Stimulated activated naive CD8-positive, alpha-beta T cell treated with anti-CD3 and anti-CD28 coated beads, Interleukin-15, amount 100 ng/mL, for 72 hours (primary cell): ENCODE data around the gene AP2M1.
"Not testable (repeated sequence)": the region's sequence is repeated elsewhere in the genome, so short reads cannot be mapped to it uniquely, and the experiment has no call there.

Experiments used
- ATAC-seq: fragments of 150-1000 bp; cut with Tn5 transposase; 2 replicates; pipeline ENCODE4 v1.10.0; 2021; ENCODE audit warnings: mild to moderate bottlenecking, moderate library complexity
- DNase-seq, 2 donors: peaks; one replicate each; pipeline ENCODE4 v3.0.0; 2021 to 2022
- H3K27ac Mint-ChIP-seq, 2 donors: one replicate each; pipeline ENCODE4 v1.8.0; 2022; ENCODE audit warnings: mild to moderate bottlenecking in 2 of 2, mixed read lengths in 2 of 2, moderate library complexity in 2 of 2
- H3K27me3 Mint-ChIP-seq: one replicate; pipeline ENCODE4 v1.8.0; 2022; ENCODE audit warnings: mixed read lengths
- H3K4me1 Mint-ChIP-seq: one replicate; pipeline ENCODE4 v1.8.0; 2022; ENCODE audit warnings: mild to moderate bottlenecking, mixed read lengths
- H3K4me3 Mint-ChIP-seq, 2 donors: one replicate each; pipeline ENCODE4 v1.8.0; 2022; ENCODE audit warnings: mild to moderate bottlenecking in 2 of 2, mixed read lengths in 2 of 2, moderate library complexity in 1 of 2
- H3K9me3 Mint-ChIP-seq, 2 donors: one replicate each; pipeline ENCODE4 v1.8.0; 2022; ENCODE audit warnings: mixed read lengths in 2 of 2

The AP2M1 gene

DNA sequence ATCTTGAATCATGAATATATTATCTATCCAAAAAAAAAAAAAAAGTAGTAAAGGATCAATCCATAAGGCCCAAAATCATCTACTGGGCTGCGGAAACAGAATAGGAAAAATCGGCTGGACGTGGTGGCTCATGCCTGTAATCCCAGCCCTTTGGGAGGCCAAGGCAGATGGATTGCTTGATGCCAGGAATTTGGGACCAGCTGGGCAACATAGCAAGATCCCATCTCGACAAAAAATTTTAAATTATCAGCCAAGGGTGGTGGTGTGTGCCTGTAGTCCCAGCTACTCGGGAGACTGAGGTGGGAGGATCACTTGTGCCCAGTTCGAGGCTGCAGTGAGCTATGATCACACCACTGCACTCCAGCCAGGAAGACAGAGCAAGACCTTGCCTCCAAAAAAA, 25.5 kb upstream of the AP2M1 start:
- no peak for ATAC-seq
- Mint-ChIP-seq H3K9me3 (no peaks in the 10 kb centered on the region), H3K27ac (no peak overlapping the region), H3K27me3 (no peaks in the 10 kb centered on the region), H3K4me3 (no peak overlapping the region), H3K4me1 (no peaks in the 10 kb centered on the region)
- no peak for DNase-seq

DNA sequence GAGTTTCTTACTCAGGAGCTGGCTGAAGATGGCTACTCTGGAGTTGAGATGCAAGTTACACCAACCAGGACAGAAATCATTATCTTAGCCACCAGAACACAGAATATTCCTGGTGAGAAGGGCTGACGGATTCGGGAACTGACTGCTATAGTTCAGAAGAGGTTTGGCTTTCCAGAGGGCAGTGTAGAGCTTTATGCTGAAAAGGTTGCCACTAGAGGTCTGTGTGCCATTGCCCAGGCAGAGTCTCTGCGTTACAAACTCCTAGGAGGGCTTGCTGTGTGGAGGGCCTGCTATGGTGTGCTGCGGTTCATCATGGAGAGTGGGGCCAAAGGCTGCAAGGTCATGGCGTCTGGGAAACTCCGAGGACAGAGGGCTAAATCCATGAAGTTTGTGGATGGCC, 24.9 kb upstream of the AP2M1 start:
- H3K27ac Mint-ChIP-seq, DNase-seq, ATAC-seq, H3K9me3 Mint-ChIP-seq, H3K27me3 Mint-ChIP-seq, H3K4me1 Mint-ChIP-seq, H3K4me3 Mint-ChIP-seq: not testable (repeated sequence)

DNA sequence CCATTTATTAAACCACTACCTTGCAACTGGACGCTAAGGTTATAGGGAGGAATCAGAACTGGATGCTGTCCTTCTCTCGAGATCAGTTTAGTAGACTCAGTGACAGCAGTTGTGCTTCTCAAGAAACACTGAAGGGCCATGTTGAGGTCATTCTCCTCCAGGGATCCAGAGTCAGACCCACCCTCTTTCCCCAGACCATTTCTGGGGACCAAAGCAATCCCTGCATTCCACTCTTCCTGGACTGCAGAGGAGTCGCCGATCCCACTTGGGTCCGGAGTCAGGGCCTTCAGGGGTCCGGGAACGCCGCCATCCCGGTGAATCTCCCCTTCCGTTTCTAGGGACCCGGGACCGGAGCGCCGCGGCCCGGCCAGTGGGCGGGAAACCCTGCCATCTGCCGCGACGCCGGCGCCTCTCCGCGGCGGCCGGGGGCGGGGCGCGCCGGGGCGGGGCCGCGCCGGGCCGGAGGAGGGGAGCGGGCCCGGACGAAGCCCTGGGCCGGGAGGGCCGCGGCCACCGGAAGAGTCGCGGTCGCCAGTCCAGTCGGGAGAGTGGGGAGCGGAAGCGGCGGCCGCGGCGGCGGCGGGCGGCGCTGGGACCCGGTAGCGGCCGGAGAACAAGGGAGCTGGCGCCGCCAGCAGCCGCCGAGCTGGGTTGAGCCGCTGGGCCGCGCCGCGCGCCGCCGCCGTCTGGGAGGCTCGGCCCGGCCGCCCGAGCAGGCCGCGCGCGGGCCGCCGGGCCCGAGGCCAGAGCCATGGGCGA, 19.6 kb upstream of the AP2M1 start, which contains the start of gene DVL3:
TSS of gene DVL3 (plus strand) at position 493 of the 759 bp plus-strand sequence. CDS start at position 752, 259 bp downstream.
- H3K9me3 Mint-ChIP-seq, result no peaks in the 10 kb centered on the region
- DNase-seq, result peak; percentile 49 to 53
- H3K27ac Mint-ChIP-seq, result peak within 1 kb of the TSS; percentile 95 to 96
- peak within 1 kb of the TSS; percentile 90 to 99 for H3K4me3 Mint-ChIP-seq
- no peaks in the 10 kb centered on the region for H3K27me3 Mint-ChIP-seq
- peaks cover 22% of the 10 kb centered on the region for H3K4me1 Mint-ChIP-seq
- ATAC-seq, result peak; percentile 80

DNA sequence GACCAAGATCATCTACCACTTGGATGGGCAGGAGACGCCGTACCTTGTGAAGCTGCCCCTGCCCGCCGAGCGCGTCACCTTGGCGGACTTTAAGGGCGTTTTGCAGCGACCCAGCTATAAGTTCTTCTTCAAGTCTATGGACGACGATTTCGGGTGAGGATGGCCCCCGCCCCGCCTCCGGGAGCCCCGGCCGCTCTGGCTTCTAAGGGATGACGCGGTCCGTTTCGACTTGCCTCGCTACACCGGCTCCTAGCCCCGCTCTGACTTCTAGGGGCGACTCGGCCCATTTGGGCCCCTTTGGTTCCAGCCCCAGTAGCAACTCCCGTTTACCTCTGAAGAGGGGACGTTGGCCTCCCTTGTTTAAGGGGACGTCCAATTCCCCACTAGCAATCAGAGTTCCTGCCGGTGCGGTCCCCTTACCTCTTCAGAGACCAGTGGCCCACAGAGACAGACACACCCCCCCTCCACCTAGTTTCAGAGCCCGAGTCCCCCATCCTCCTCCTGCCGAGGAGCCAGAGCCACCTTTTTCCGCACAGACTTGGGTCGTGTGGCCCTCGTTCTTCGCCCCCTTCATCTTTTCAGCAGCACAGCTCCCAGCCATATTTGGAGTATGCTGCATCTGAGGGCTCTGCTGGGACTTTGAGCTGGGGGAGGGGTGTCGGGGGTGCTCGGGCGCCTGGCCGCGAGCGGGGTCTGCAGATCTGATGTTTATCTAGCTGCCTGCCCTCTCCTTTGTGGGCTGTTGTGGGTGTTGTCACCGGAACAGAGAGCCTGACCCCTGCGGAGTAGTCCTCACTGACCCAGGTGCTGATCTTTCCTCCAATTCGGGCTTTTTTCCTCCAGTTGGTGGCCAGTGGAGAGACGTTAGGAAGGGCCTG, 18.8 kb upstream of the AP2M1 start:
- H3K4me1 Mint-ChIP-seq, result peaks cover 30% of the 10 kb centered on the region
- no peaks in the 10 kb centered on the region for H3K27me3 Mint-ChIP-seq
- H3K4me3 Mint-ChIP-seq, result peak overlapping the region; percentile 90 to 99
- no peaks in the 10 kb centered on the region for H3K9me3 Mint-ChIP-seq
- peak; percentile 71 for ATAC-seq
- H3K27ac Mint-ChIP-seq, result peak overlapping the region; percentile 95 to 96
- peak; percentile 54 to 55 for DNase-seq

DNA sequence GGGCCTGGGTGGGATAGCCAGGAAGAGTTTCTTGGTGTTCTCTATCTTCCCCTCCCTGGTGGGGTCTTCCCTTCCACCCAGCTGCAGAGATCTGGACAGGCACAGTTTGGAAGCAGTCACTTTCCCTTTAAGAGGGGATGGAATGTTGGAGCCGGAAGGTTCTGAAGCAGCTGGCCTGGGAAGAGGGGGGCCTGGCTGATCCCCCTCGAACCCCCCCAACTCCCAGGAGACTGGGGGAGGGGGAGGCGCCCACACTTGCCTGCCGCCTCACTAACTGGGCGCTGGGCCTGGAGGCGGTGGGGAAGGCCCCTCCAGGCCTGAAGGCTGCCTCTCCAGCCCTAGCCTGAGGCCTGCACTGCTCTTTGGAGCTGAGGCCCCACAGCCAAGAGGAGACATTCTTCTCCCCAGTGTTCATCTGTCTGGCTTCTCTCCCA, 18.1 kb upstream of the AP2M1 start:
- DNase-seq, result no peak
- no peak for ATAC-seq
- peaks cover 35% of the 10 kb centered on the region for H3K4me1 Mint-ChIP-seq
- peak overlapping the region; percentile 90 to 99 for H3K4me3 Mint-ChIP-seq
- H3K27ac Mint-ChIP-seq, result peak overlapping the region; percentile 77 to 96
- no peaks in the 10 kb centered on the region for H3K9me3 Mint-ChIP-seq
- H3K27me3 Mint-ChIP-seq, result no peaks in the 10 kb centered on the region

DNA sequence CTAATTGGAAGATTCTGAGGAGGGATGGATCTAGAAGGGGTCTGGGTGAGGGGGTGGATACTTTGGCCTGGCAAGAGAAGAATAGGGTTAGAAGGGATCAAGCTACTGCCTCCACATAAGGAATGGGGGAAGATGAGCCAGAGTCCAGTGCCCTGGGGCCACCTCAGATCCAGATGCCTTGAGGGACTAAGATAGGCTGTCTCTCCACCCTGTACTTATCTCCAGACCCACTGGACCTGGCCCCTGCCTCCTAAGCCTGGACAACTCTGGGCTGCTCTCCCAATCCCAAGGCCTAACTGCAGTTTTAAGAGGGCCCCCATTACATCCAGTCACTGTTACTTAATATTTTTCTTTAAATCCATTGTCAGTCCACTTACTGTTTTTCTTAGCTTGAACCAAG, 17.4 kb upstream of the AP2M1 start:
- DNase-seq (no peak), ATAC-seq (no peak)
- H3K27ac Mint-ChIP-seq, result peak overlapping the region; percentile 34 to 77
- no peaks in the 10 kb centered on the region for H3K9me3 Mint-ChIP-seq
- peaks cover 37% of the 10 kb centered on the region for H3K4me1 Mint-ChIP-seq
- H3K4me3 Mint-ChIP-seq, result peak overlapping the region; percentile 90 to 99
- no peaks in the 10 kb centered on the region for H3K27me3 Mint-ChIP-seq

DNA sequence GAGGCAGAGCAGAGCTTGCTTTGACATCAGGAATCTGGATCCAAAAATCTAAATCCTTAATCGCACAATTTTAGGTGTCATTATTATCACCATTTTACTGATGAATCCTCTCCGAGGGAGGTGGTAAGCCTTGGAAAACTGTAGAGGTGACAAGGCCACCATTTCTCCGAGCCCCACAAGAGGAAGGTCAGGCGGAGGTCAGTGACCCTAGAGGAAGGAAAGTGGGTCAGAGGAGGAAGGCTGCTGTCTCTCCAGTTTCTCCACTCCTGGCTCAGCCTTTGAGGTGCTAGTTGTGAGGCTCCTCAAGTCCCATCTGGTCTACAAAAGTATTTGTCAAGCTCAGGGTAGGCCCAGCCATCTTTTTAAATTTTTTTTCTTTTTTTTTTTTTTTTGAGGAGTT, 16.3 kb upstream of the AP2M1 start:
- no peak for DNase-seq
- Mint-ChIP-seq H3K27me3 (no peaks in the 10 kb centered on the region), H3K4me1 (peaks cover 37% of the 10 kb centered on the region), H3K27ac (no peak overlapping the region), H3K9me3 (no peaks in the 10 kb centered on the region), H3K4me3 (no peak overlapping the region)
- ATAC-seq, result no peak

DNA sequence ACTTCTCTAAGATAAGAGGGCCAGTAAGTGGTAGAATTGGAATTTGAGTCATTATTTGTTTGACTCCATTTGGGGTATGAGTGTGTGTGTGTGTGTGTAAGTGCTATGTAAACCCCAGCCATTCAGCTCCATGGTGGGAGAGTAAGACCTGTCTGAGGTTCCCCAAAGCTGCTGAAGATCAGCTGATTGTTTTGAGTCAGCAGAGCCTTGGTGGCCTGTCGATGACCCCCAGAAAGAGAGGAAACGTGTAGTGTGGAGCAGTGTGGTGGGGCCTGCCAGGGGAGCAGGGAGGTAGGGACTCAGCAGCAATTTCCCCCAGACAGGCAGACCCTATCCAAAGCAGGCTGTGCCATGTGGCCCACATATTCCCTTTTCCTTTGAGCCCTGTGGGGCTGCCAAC, 14.2 kb upstream of the AP2M1 start:
- Mint-ChIP-seq H3K27me3 (no peaks in the 10 kb centered on the region), H3K9me3 (no peaks in the 10 kb centered on the region), H3K27ac (no peak overlapping the region), H3K4me1 (peaks cover 37% of the 10 kb centered on the region), H3K4me3 (no peak overlapping the region)
- no peak for ATAC-seq
- no peak for DNase-seq

DNA sequence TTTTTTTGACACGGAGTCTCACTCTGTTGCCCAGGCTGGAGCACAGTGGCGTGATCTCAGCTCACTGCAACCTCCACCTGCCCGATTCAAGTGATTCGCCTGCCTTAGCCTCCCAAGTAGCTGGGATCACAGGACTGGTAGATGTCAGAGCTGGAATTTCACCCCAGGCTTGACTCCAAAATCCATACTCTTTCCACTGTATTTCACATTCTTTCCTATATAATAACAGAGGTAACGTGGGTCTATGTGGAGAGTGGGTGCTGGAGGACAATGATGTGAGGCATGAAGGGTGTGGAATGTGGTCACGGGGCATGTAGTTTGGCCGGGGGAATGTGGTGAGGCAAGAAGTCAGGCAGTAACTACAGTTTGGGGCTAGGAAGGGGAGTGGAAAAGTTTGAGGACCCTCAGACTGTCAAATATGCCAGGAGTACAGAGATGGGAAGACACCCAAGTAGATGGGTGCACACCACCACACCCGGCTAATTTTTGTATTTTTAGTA, 12.0 kb upstream of the AP2M1 start:
- not testable (repeated sequence) for H3K27me3 Mint-ChIP-seq, ATAC-seq, H3K4me3 Mint-ChIP-seq, H3K9me3 Mint-ChIP-seq, H3K27ac Mint-ChIP-seq, DNase-seq
- peaks cover 26% of the 10 kb centered on the region for H3K4me1 Mint-ChIP-seq

DNA sequence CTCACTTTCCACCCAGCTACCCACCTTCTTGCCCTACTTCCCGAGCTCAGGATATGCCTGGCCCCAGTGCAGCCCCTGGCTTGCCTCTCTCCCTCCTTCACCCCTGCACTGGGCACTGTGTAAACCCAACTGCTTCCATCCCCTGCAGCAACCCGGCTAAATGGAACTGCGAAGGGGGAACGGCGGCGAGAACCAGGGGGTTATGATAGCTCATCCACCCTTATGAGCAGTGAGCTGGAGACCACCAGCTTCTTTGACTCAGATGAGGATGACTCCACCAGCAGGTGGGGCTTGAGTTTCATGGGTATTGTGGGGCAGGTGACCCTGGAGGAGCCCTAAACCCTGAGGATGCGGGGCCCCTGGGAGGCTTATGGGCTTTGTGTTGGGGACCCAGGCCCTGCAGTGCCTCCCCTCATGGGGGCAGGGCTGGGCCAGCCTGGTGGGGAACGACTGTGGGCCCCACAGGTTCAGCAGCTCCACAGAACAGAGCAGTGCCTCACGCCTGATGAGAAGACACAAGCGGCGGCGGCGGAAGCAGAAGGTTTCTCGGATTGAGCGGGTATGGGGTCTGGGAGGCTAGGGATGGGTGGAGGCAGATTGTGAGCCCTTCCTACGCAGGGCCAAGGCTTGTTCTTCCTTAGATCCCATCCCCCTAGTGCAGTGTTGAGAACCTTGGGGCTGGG, 9.9 kb upstream of the AP2M1 start:
- no peaks in the 10 kb centered on the region for H3K9me3 Mint-ChIP-seq
- H3K27me3 Mint-ChIP-seq, result no peaks in the 10 kb centered on the region
- no peak overlapping the region for H3K27ac Mint-ChIP-seq
- H3K4me1 Mint-ChIP-seq, result peaks cover 16% of the 10 kb centered on the region
- H3K4me3 Mint-ChIP-seq, result no peak overlapping the region
- DNase-seq (no peak), ATAC-seq (no peak)

DNA sequence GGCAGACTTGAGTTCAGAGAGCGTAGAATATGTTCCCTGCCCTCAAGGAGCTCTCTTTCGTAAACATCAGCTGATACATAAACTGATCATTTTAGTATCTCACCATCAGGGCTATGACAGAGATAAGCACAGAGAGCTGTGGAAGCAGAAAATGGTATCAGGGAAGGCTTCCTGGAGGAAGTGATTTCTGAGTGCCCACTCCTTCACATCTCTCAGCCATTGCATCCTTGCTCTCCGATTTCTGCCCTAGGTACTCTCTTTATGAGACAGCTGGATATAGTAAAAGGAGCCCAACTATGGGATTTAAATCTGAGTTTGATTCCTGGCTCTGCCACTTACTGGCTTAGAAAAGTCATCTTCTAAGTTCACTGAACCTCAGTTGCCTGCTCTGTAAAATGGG, 9.1 kb upstream of the AP2M1 start:
- Mint-ChIP-seq H3K4me3 (no peak overlapping the region), H3K27ac (no peak overlapping the region), H3K27me3 (no peaks in the 10 kb centered on the region), H3K4me1 (peaks cover 10% of the 10 kb centered on the region), H3K9me3 (no peaks in the 10 kb centered on the region)
- DNase-seq (no peak), ATAC-seq (no peak)

DNA sequence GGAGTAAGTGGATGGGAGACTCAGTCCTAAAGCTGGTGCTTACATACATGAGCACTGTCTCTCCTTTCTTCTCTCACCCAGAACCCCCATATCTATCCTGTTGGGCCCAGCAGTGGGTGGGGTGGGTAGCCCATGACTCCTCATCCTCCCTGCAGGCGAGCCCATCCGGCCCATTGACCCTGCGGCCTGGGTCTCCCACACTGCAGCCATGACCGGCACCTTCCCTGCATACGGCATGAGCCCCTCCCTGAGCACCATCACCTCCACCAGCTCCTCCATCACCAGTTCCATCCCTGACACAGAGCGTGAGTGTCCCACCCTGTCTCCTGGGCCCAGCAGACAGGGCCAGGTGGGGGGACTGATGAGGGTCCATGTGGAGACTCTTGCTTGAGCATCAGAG, 8.0 kb upstream of the AP2M1 start:
- Mint-ChIP-seq H3K27ac (no peak overlapping the region), H3K4me3 (no peak overlapping the region), H3K9me3 (no peaks in the 10 kb centered on the region), H3K27me3 (no peaks in the 10 kb centered on the region), H3K4me1 (peaks cover 10% of the 10 kb centered on the region)
- ATAC-seq (no peak), DNase-seq (no peak)

DNA sequence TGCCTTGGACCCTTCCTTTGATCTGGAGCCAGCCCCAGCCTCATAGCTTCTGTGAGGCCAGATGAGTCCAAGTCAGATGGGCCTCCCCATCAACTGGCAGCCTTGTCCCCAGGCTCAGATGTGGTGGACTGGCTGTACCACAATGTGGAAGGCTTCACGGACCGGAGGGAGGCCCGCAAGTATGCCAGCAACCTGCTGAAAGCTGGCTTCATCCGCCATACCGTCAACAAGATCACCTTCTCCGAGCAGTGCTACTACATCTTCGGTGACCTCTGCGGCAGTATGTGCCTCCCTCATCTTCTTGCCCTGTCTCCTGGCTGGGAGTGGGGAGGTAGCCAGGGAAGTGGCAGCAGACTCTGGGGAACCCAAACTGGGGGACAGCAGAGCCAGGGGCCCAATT, 6.9 kb upstream of the AP2M1 start:
- Mint-ChIP-seq H3K4me1 (peaks cover 14% of the 10 kb centered on the region), H3K27me3 (no peaks in the 10 kb centered on the region), H3K27ac (no peak overlapping the region), H3K9me3 (no peaks in the 10 kb centered on the region), H3K4me3 (no peak overlapping the region)
- DNase-seq (no peak), ATAC-seq (no peak)

DNA sequence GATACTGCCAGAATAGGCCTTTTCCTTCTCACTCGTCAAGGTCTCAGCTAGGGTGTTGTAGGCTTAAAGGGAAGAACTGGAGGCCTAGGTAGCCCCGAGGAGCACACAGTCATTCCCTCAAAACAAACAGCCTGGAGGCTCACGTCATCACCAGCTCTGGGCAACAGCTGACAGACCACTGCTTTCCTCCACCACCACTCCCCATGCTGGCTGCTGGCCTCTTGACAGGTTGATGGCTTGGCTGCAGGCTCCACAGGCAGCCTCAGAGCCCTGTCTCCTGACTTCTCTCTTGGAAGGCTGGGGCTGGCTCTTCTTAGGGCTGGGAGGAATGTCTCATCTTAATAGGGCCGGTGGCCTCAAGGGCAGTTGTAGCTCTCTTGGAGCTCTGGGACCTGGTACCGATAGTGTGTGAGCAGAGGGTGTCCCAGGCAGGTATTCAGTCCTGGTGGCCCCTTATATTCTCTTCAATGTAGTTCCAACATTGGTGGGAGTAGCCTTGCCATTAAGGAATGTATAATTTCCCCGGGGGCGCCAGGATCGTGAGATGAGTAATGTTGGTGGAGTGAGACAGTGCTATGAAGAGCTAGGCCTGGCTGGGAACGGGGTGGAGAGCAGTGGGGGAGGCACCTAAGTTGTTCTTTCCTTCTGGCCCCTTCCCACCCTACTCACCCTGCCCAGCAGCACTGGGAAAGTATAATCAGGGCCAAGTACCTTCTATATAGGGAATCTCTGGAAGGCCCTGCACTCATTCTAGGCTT, 6.1 kb upstream of the AP2M1 start:
- H3K27me3 Mint-ChIP-seq, result no peaks in the 10 kb centered on the region
- H3K4me1 Mint-ChIP-seq, result peaks cover 14% of the 10 kb centered on the region
- no peak for ATAC-seq
- H3K9me3 Mint-ChIP-seq, result no peaks in the 10 kb centered on the region
- no peak overlapping the region for H3K4me3 Mint-ChIP-seq
- no peak overlapping the region for H3K27ac Mint-ChIP-seq
- no peak for DNase-seq
